HCT116 (cell line): ENCODE results near the gene PURB. TPM values are rescaled to one million over a fixed set of nuclear protein-coding genes. Genes with fewer than 3 reads are reported as not detected.

Experiments
- ATAC-seq: fragments of 200-7000 bp; cut with Tn5 transposase; 2 replicates; pipeline ENCODE4 v1.9.1; 2020; ENCODE audit warnings: mild to moderate bottlenecking, moderate library complexity
- BruUV-seq: library from RNA; stranded (reverse); fragments of 400-500 nt; replicated peaks from 2 replicates; lab custom pipeline; 2021; lab: Mats Ljungman, UMichigan
- CTCF ChIA-PET: fragments of 300-600 bp; sonication (Branson Sonifier 250); formaldehyde crosslinking; loops from one replicate; lab custom pipeline; 2021; ENCODE audit warnings: antibody characterized with exemption; lab: Charles Lee
- POLR2A ChIA-PET: fragments of 300-600, 350-600 bp; sonication (Branson Sonifier 250); formaldehyde crosslinking; loops from one replicate; lab custom pipeline; 2021; ENCODE audit warnings: antibody characterized with exemption; lab: Charles Lee
- RAD21 ChIA-PET, 2 experiments: fragments of 300-600 bp; sonication (Branson Sonifier 250); formaldehyde crosslinking; loops; one replicate each; lab custom pipeline; 2023; ENCODE audit warnings: low total read pairs in 2 of 2; ENCODE audit not compliant: uncharacterized antibody in 2 of 2, unreplicated experiment in 2 of 2, low non-redundant PET in 1 of 2; lab: Charles Lee
- DNase-seq: peaks from one replicate; pipeline ENCODE4 v3.0.0-alpha.2; 2010; ENCODE audit warnings: low read depth, low spot score
- H2AFZ ChIP-seq: fragments of 200-600 bp; shearing (Covaris generic), sonication (generic); 2 replicates; pipeline ENCODE4 v1.6.1; 2017; ENCODE audit warnings: low read depth, mixed run types, mixed read lengths, antibody characterized with exemption, low read length; ENCODE audit not compliant: poor library complexity, severe bottlenecking
- H3K27ac ChIP-seq: 2 replicates; pipeline ENCODE4 v1.5.1; 2012; ENCODE audit warnings: low read depth, low read length
- H3K27me3 ChIP-seq: fragments of 200-600 bp; sonication (generic); 2 replicates; pipeline ENCODE4 v1.6.1; 2016; ENCODE audit warnings: mixed run types, low read length, mixed read lengths; ENCODE audit not compliant: insufficient read depth
- H3K36me3 ChIP-seq, 2 experiments: fragments of 200-500 bp in 1 of 2; fragments of 200-600 bp in 1 of 2; sonication (Bioruptor generic) in 1 of 2; sonication (generic) in 1 of 2; 2 replicates each; pipeline versions ENCODE4 v1.5.1 to v1.6.1; 2014 to 2016; ENCODE audit warnings: low read length in 2 of 2, inconsistent platforms in 1 of 2, mixed read lengths in 1 of 2, mixed run types in 1 of 2; ENCODE audit not compliant: insufficient read depth in 2 of 2, control insufficient read depth in 1 of 2
- H3K4me1 ChIP-seq, 2 experiments: fragments of 200-600 bp in 1 of 2; sonication (generic) in 1 of 2; 2 replicates each; pipeline versions ENCODE4 v1.5.1 to v1.6.1; 2012 to 2017; ENCODE audit warnings: low read length in 2 of 2, inconsistent platforms in 1 of 2, mild to moderate bottlenecking in 1 of 2, mixed read lengths in 1 of 2, mixed run types in 1 of 2, moderate library complexity in 1 of 2; ENCODE audit not compliant: insufficient read depth in 2 of 2, control insufficient read depth in 1 of 2
- H3K4me2 ChIP-seq: fragments of 200-600 bp; sonication (generic); 2 replicates; pipeline ENCODE4 v1.6.1; 2017; ENCODE audit warnings: mixed run types, low read length, mixed read lengths
- H3K4me3 ChIP-seq, 2 experiments: fragments of 200-600 bp in 1 of 2; sonication (generic) in 1 of 2; replicated peaks in 1 of 2; 2 replicates each; pipeline ENCODE4 v1.5.1; 2011 to 2016; ENCODE audit warnings: low read length in 2 of 2, control low read depth in 1 of 2, low read depth in 1 of 2, mild to moderate bottlenecking in 1 of 2, mixed read lengths in 1 of 2, mixed run types in 1 of 2
- H3K79me2 ChIP-seq: fragments of 200-600 bp; sonication (generic); 2 replicates; pipeline ENCODE4 v1.6.1; 2017; ENCODE audit warnings: mild to moderate bottlenecking, mixed run types, low read length, moderate library complexity, mixed read lengths; ENCODE audit not compliant: insufficient read depth
- H3K9ac ChIP-seq: fragments of 200-600 bp; sonication (generic); 2 replicates; pipeline ENCODE4 v1.6.1; 2016; ENCODE audit warnings: low read length, mixed read lengths
- H3K9me2 ChIP-seq: fragments of 200-600 bp; sonication (generic), shearing (Covaris generic); 2 replicates; pipeline ENCODE4 v1.6.1; 2017; ENCODE audit warnings: mixed run types, mild to moderate bottlenecking, moderate library complexity; ENCODE audit not compliant: insufficient read depth
- H3K9me3 ChIP-seq, 2 experiments: fragments of 200-500 bp in 1 of 2; fragments of 200-600 bp in 1 of 2; sonication (Bioruptor generic) in 1 of 2; sonication (generic) in 1 of 2; 2 replicates each; pipeline ENCODE4 v1.6.1; 2014 to 2017; ENCODE audit warnings: low read length in 2 of 2, mixed read lengths in 2 of 2, inconsistent platforms in 1 of 2, low read depth in 1 of 2, mild to moderate bottlenecking in 1 of 2, mixed run types in 1 of 2, moderate library complexity in 1 of 2; ENCODE audit not compliant: control insufficient read depth in 1 of 2, insufficient read depth in 1 of 2
- H4K20me1 ChIP-seq: fragments of 200-600 bp; sonication (generic), shearing (Covaris generic); 2 replicates; pipeline ENCODE4 v1.6.1; 2017; ENCODE audit warnings: mixed run types, mild to moderate bottlenecking, moderate library complexity; ENCODE audit not compliant: insufficient read depth
- EZH2phosphoT487 ChIP-seq: fragments of 200-600 bp; IDR thresholded peaks from 2 replicates; pipeline ENCODE4 v1.6.1; 2018; ENCODE audit warnings: antibody characterized with exemption, borderline replicate concordance
- JUND ChIP-seq: IDR thresholded peaks from 2 replicates; pipeline ENCODE4 v1.6.1; 2012
- POLR2AphosphoS5 ChIP-seq: IDR thresholded peaks from 2 replicates; pipeline ENCODE4 v1.6.1; 2011; ENCODE audit warnings: mild to moderate bottlenecking, low read depth, low read length, moderate library complexity
- SRF ChIP-seq: IDR thresholded peaks from 2 replicates; pipeline ENCODE4 v1.6.1; 2012; ENCODE audit warnings: low read depth
- ZFX ChIP-seq: fragments of 450-650 bp; IDR thresholded peaks from 2 replicates; pipeline ENCODE4 v1.6.1; 2017
- ZNF274 ChIP-seq: fragments of 200-500 bp; sonication (Bioruptor generic); IDR thresholded peaks from 2 replicates; pipeline ENCODE4 v1.6.1; 2014; ENCODE audit warnings: mild to moderate bottlenecking, low read depth, low read length, inconsistent platforms
- intact Hi-C: fragments of 100-400 bp; cut with micrococcal nuclease; formaldehyde crosslinking; loops from 2 replicates; pipeline ENCODE4 v1.10.0; 2022
- total RNA-seq: library from RNA; stranded (reverse); gene quantifications from one replicate; pipeline ENCODE4 v1.2.1, GENCODE V29; 2021; ENCODE audit not compliant: unreplicated experiment
- TF ChIP-seq, protein P1 (sequence below): IDR thresholded peaks from 2 replicates; pipeline ENCODE4 v1.6.1; 2012

Gene PURB
- total RNA-seq, 1 experiment from 2014 or later = 13.2 TPM

DNA sequence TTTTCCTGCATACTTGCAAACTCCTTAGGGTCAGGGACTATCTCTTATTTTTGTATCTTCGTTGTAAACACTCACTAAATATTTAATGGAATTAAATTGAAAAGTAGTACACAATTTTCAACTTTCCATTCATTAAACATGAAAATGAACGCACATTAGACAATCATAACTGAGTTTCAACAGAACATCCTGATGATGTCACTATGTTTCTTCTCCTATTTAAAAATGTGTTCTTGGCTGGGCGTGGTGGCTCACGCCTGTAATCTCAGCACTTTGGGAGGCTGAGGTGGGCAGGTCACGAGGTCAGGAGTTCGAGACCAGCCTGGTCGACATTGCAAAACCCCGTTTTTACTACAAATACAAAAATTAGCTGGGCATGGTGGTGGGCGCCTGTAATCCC lies 14.1 kb upstream of the PURB start:
- RAD21 ChIA-PET = no interaction called here

DNA sequence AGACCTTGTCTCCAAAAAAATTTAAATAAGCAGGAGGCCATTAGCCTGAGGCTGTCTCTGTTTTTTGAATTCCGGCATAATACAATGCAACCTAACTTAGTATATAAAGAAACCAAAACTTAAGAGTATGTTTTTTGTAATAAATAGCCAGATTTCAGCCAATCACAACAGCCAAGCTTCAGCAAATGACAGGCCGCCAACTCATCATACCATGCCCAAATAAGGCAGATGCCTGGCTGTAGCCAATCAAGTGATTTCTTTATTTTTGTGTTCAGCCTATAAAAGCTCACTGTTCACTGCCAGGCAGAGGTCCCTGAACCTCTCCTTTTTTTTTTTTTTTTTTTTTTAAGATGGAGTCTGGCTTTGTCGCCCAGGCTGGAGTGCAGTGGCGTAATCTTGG lies 12.7 kb upstream of the PURB start:
- ChIA-PET RAD21 (no interaction called here), CTCF (no interaction called here), POLR2A (no interaction called here)
- H3K4me2 ChIP-seq = no peak overlapping the region
- no peaks in the 10 kb centered on the region for H4K20me1 ChIP-seq
- no peak overlapping the region for H3K27ac ChIP-seq
- no peak for TF ChIP-seq POLR2AphosphoS5
- TF ChIP-seq SRF = peak; percentile 81
- no peaks in the 10 kb centered on the region for H3K79me2 ChIP-seq
- H3K9ac ChIP-seq = no peak overlapping the region
- no TSS peak for BruUV-seq
- intact Hi-C loops = no loop called here
- H3K4me1 ChIP-seq = no peaks in the 10 kb centered on the region
- no peak overlapping the region for H3K4me3 ChIP-seq
- H2AFZ ChIP-seq = no peak overlapping the region
- H3K9me3 ChIP-seq = no peaks in the 10 kb centered on the region
- no peaks in the 10 kb centered on the region for H3K36me3 ChIP-seq
- ATAC-seq = peak; percentile 53
- H3K27me3 ChIP-seq = no peaks in the 10 kb centered on the region
- H3K9me2 ChIP-seq = no peaks in the 10 kb centered on the region
- no peak for DNase-seq

More for the DNA sequence above, 14.1 kb upstream of the PURB start:
- Histone ChIP-seq H3K9me3 (no peaks in the 10 kb centered on the region), H3K4me1 (no peaks in the 10 kb centered on the region), H3K27ac (no peak overlapping the region), H3K4me2 (no peak overlapping the region), H3K4me3 (no peak overlapping the region), H3K36me3 (no peaks in the 10 kb centered on the region), H4K20me1 (no peaks in the 10 kb centered on the region), H3K27me3 (no peaks in the 10 kb centered on the region), H3K9me2 (no peaks in the 10 kb centered on the region), H2AFZ (no peak overlapping the region), H3K9ac (no peak overlapping the region), H3K79me2 (no peaks in the 10 kb centered on the region)
- ATAC-seq (no peak), DNase-seq (no peak)
- no TSS peak for BruUV-seq
- intact Hi-C loops = no loop called here
- ChIA-PET POLR2A (no interaction called here), CTCF (no interaction called here)
- TF ChIP-seq POLR2AphosphoS5 (no peak), ZFX (no peak), EZH2phosphoT487 (no peak), JUND (no peak), SRF (no peak), ZNF274 (no peak)
- TF ChIP-seq, protein P1, sequence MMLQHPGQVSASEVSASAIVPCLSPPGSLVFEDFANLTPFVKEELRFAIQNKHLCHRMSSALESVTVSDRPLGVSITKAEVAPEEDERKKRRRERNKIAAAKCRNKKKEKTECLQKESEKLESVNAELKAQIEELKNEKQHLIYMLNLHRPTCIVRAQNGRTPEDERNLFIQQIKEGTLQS = no peak
